Endometrial microvascular endothelial cells (primary cell): ENCODE measurements around the gene OPHN1. TPM values are rescaled to one million over a fixed set of nuclear protein-coding genes. Genes with fewer than 3 reads are reported as not detected.
"Not testable (repeated sequence)": the region's sequence is repeated elsewhere in the genome, so short reads cannot be mapped to it uniquely, and the experiment has no call there.

ENCODE experiments used
- in situ Hi-C: cut with HindIII; loops from 2 replicates; pipeline ENCODE4 v1.10.0; 2017; ENCODE audit warnings: low sequenced_read_pairs, low pct_unique_long_range_greater_than_20kb; ENCODE audit errors: inconsistent ontology term
- total RNA-seq: library from RNA; depleted of rRNA; stranded (reverse); fragments of >200 nt; gene quantifications from one replicate; pipeline ENCODE4 v1.2.3, GENCODE V29; 2015; ENCODE audit errors: inconsistent ontology term

The OPHN1 gene
- total RNA-seq, 1 donor from 2014 or later: 8.5 TPM

GRCh38 chrX:68431836-68432235, 1.5 kb downstream of the OPHN1 start:
- in situ Hi-C loops: no loop called here

- in situ Hi-C loops: no loop called here
Measured at GRCh38 chrX:68429216-68429615, 4.1 kb downstream of the OPHN1 start.

GRCh38 chrX:68428431-68428830, 4.9 kb downstream of the OPHN1 start:
- in situ Hi-C loops: no loop called here

GRCh38 chrX:68424719-68425118, 8.6 kb downstream of the OPHN1 start:
- in situ Hi-C loops: no loop called here

- in situ Hi-C loops: no loop called here
Measured at GRCh38 chrX:68422478-68422877, 10.8 kb downstream of the OPHN1 start.

- in situ Hi-C loops: no loop called here
Measured at GRCh38 chrX:68421636-68422035, 11.7 kb downstream of the OPHN1 start.

- in situ Hi-C loops: no loop called here
Measured at GRCh38 chrX:68420559-68420958, 12.7 kb downstream of the OPHN1 start.

GRCh38 chrX:68419975-68420374, 13.3 kb downstream of the OPHN1 start:
- in situ Hi-C loops: no loop called here

GRCh38 chrX:68417651-68418050, 15.6 kb downstream of the OPHN1 start:
- in situ Hi-C loops: no loop called here

GRCh38 chrX:68416592-68416991, 16.7 kb downstream of the OPHN1 start:
- in situ Hi-C loops: no loop called here

GRCh38 chrX:68415316-68415715, 18.0 kb downstream of the OPHN1 start:
- in situ Hi-C loops: no loop called here

GRCh38 chrX:68413254-68413653, 20.0 kb downstream of the OPHN1 start:
- in situ Hi-C loops: no loop called here

- in situ Hi-C loops: no loop called here
Measured at GRCh38 chrX:68411729-68412128, 21.6 kb downstream of the OPHN1 start.

GRCh38 chrX:68409194-68409593, 24.1 kb downstream of the OPHN1 start:
- in situ Hi-C loops: no loop called here

- in situ Hi-C loops: no loop called here
Measured at GRCh38 chrX:68403522-68403921, 29.8 kb downstream of the OPHN1 start.

GRCh38 chrX:68403038-68403437, 30.3 kb downstream of the OPHN1 start:
- in situ Hi-C loops: no loop called here

- in situ Hi-C loops: no loop called here
Measured at GRCh38 chrX:68402094-68402493, 31.2 kb downstream of the OPHN1 start.

- in situ Hi-C loops: no loop called here
Measured at GRCh38 chrX:68398291-68398690, 35.0 kb downstream of the OPHN1 start.

GRCh38 chrX:68396953-68397352, 36.3 kb downstream of the OPHN1 start:
- in situ Hi-C loops: no loop called here

- in situ Hi-C loops: not testable (repeated sequence)
Measured at GRCh38 chrX:68389419-68389960, 43.8 kb downstream of the OPHN1 start.

GRCh38 chrX:68387776-68388175, 45.5 kb downstream of the OPHN1 start:
- in situ Hi-C loops: no loop called here
